H9 (cell line): Measurements from ENCODE around the gene GATA3. TPM values are rescaled to one million over a fixed set of nuclear protein-coding genes. Genes with fewer than 3 reads are reported as not detected.

Source experiments
- DNase-seq: peaks from one replicate; pipeline ENCODE4 v3.0.0-alpha.2; 2017
- H2AFZ ChIP-seq: one replicate; pipeline ENCODE4 v1.6.1; 2013; ENCODE audit warnings: mild to moderate bottlenecking, low read length, control low read depth, moderate library complexity
- H2AK5ac ChIP-seq: 2 replicates; pipeline ENCODE4 v1.6.1; 2013; ENCODE audit warnings: low read length, control low read depth, mixed read lengths; ENCODE audit not compliant: insufficient read length
- H2BK120ac ChIP-seq: one replicate; pipeline ENCODE4 v1.6.1; 2013; ENCODE audit warnings: low read depth, mild to moderate bottlenecking, low read length, control low read depth, inconsistent platforms; ENCODE audit not compliant: poor library complexity, severe bottlenecking
- H2BK12ac ChIP-seq: 2 replicates; pipeline ENCODE4 v1.6.1; 2013; ENCODE audit warnings: low read length, control low read depth, mixed read lengths, low read depth; ENCODE audit not compliant: insufficient read length
- H2BK15ac ChIP-seq: 2 replicates; pipeline ENCODE4 v1.6.1; 2013; ENCODE audit warnings: low read depth, low read length, control low read depth
- H2BK20ac ChIP-seq: one replicate; pipeline ENCODE4 v1.6.1; 2013; ENCODE audit warnings: low read depth, mild to moderate bottlenecking, low read length, control low read depth, inconsistent platforms; ENCODE audit not compliant: poor library complexity, severe bottlenecking
- H2BK5ac ChIP-seq: 2 replicates; pipeline ENCODE4 v1.6.1; 2013; ENCODE audit warnings: low read length, control low read depth, mixed read lengths; ENCODE audit not compliant: insufficient read length
- H3K14ac ChIP-seq: 2 replicates; pipeline ENCODE4 v1.6.1; 2013; ENCODE audit warnings: low read length, control low read depth; ENCODE audit not compliant: insufficient read depth
- H3K18ac ChIP-seq: 2 replicates; pipeline ENCODE4 v1.6.1; 2013; ENCODE audit warnings: low read depth, mild to moderate bottlenecking, mixed read lengths, low read length, control low read depth; ENCODE audit not compliant: insufficient read length
- H3K23ac ChIP-seq: 2 replicates; pipeline ENCODE4 v1.6.1; 2013; ENCODE audit warnings: low read length, control low read depth, mixed read lengths, low read depth; ENCODE audit not compliant: insufficient read length
- H3K23me2 ChIP-seq: 2 replicates; pipeline ENCODE4 v1.6.1; 2013; ENCODE audit warnings: low read depth, mild to moderate bottlenecking, mixed read lengths, low read length, control low read depth; ENCODE audit not compliant: insufficient read length, poor library complexity, severe bottlenecking
- H3K27ac ChIP-seq: 2 replicates; pipeline ENCODE4 v1.5.1; 2013; ENCODE audit warnings: low read length, control low read depth, mixed read lengths, low read depth; ENCODE audit not compliant: insufficient read length
- H3K27me3 ChIP-seq: 2 replicates; pipeline ENCODE4 v1.6.1; 2013; ENCODE audit warnings: low read length, control low read depth, inconsistent platforms; ENCODE audit not compliant: insufficient read depth
- H3K4ac ChIP-seq: 2 replicates; pipeline ENCODE4 v1.6.1; 2013; ENCODE audit warnings: low read depth, mild to moderate bottlenecking, control low read depth, inconsistent platforms, low read length, moderate library complexity
- H3K4me1 ChIP-seq: 2 replicates; pipeline ENCODE4 v1.6.1; 2013; ENCODE audit warnings: low read length, control low read depth, inconsistent platforms; ENCODE audit not compliant: insufficient read depth
- H3K4me2 ChIP-seq: 2 replicates; pipeline ENCODE4 v1.6.1; 2013; ENCODE audit warnings: low read length, control low read depth, mixed read lengths; ENCODE audit not compliant: insufficient read length, insufficient read depth
- H3K56ac ChIP-seq: 2 replicates; pipeline ENCODE4 v1.6.1; 2013; ENCODE audit warnings: low read depth, mild to moderate bottlenecking, mixed read lengths, low read length, control low read depth; ENCODE audit not compliant: insufficient read length
- H3K79me1 ChIP-seq: 2 replicates; pipeline ENCODE4 v1.6.1; 2013; ENCODE audit warnings: low read depth, mild to moderate bottlenecking, moderate library complexity, low read length, control low read depth, inconsistent platforms; ENCODE audit not compliant: insufficient read depth, poor library complexity, severe bottlenecking
- H3K79me2 ChIP-seq: 2 replicates; pipeline ENCODE4 v1.6.1; 2013; ENCODE audit warnings: low read length, control low read depth, inconsistent platforms; ENCODE audit not compliant: insufficient read depth
- H3K9ac ChIP-seq: 2 replicates; pipeline ENCODE4 v1.6.1; 2013; ENCODE audit warnings: low read length, control low read depth, mixed read lengths; ENCODE audit not compliant: insufficient read length; ENCODE audit errors: extremely low read depth
- H3K9me3 ChIP-seq: one replicate; pipeline ENCODE4 v1.6.1; 2013; ENCODE audit warnings: low read depth, low read length, inconsistent platforms; ENCODE audit not compliant: control insufficient read depth
- H3T11ph ChIP-seq: one replicate; pipeline ENCODE4 v1.6.1; 2013; ENCODE audit warnings: mild to moderate bottlenecking, low read length, control low read depth, inconsistent platforms
- H4K20me1 ChIP-seq: one replicate; pipeline ENCODE4 v1.6.1; 2013; ENCODE audit not compliant: control insufficient read depth, insufficient read length, insufficient read depth
- H4K5ac ChIP-seq: 2 replicates; pipeline ENCODE4 v1.6.1; 2013; ENCODE audit warnings: low read depth, mild to moderate bottlenecking, mixed read lengths, low read length, control low read depth; ENCODE audit not compliant: insufficient read length
- H4K8ac ChIP-seq: replicated peaks from 2 replicates; pipeline ENCODE4 v1.6.1; 2013; ENCODE audit warnings: low read length, control low read depth, mixed read lengths, low read depth; ENCODE audit not compliant: insufficient read length
- H4K91ac ChIP-seq: 2 replicates; pipeline ENCODE4 v1.6.1; 2013; ENCODE audit warnings: low read depth, mild to moderate bottlenecking, moderate library complexity, mixed read lengths, low read length, control low read depth; ENCODE audit not compliant: insufficient read length
- H3K27ac Mint-ChIP-seq, 3 experiments: 2 replicates in 2 of 3; 3 replicates in 1 of 3; pipeline ENCODE4 v1.8.0; 2020 to 2021; ENCODE audit warnings: mixed read lengths in 3 of 3, mild to moderate bottlenecking in 1 of 3, moderate library complexity in 1 of 3
- H3K27me3 Mint-ChIP-seq: 2 replicates; pipeline ENCODE4 v1.8.0; 2021; ENCODE audit warnings: low read depth, mild to moderate bottlenecking, moderate library complexity, mixed read lengths
- H3K36me3 Mint-ChIP-seq, 3 experiments: 2 replicates in 2 of 3; 3 replicates in 1 of 3; pipeline ENCODE4 v1.8.0; 2020 to 2021; ENCODE audit warnings: low read depth in 3 of 3, mixed read lengths in 3 of 3; ENCODE audit not compliant: insufficient read depth in 1 of 3
- H3K4me1 Mint-ChIP-seq, 2 experiments: 2 replicates each; pipeline ENCODE4 v1.8.0; 2020; ENCODE audit warnings: mixed read lengths in 2 of 2
- H3K4me3 Mint-ChIP-seq, 2 experiments: 2 replicates in 1 of 2; 3 replicates in 1 of 2; pipeline ENCODE4 v1.8.0; 2020 to 2021; ENCODE audit warnings: mild to moderate bottlenecking in 2 of 2, mixed read lengths in 2 of 2, moderate library complexity in 1 of 2
- H3K9me3 Mint-ChIP-seq, 2 experiments: 2 replicates in 1 of 2; 3 replicates in 1 of 2; pipeline ENCODE4 v1.8.0; 2020; ENCODE audit warnings: mild to moderate bottlenecking in 2 of 2, mixed read lengths in 2 of 2, moderate library complexity in 1 of 2
- WGBS: extraction: QIAGEN DNeasy Blood & Tissue Kit; methylation state at CpG from one replicate; pipeline ENCODE4 v1.1.7; 2013; ENCODE audit warnings: missing lambda C conversion rate, low lambda C conversion rate, mixed read lengths; ENCODE audit not compliant: insufficient read length; ENCODE audit errors: extremely low coverage; 5-methylcytosine and 5-hydroxymethylcytosine counted together
- total RNA-seq: library from RNA; stranded (reverse); gene quantifications from 2 replicates; pipeline ENCODE4 v1.2.1, GENCODE V29; 2021
- TF ChIP-seq, protein P1 (sequence below): fragments of 200-600 bp; sonication (generic); conservative IDR thresholded peaks from 3 replicates; pipeline ENCODE4 v1.8.0; 2021; ENCODE audit warnings: antibody characterized with exemption, mild to moderate bottlenecking

GATA3 gene
- total RNA-seq, 1 experiment from 2014 or later, result 0.31 TPM

DNA sequence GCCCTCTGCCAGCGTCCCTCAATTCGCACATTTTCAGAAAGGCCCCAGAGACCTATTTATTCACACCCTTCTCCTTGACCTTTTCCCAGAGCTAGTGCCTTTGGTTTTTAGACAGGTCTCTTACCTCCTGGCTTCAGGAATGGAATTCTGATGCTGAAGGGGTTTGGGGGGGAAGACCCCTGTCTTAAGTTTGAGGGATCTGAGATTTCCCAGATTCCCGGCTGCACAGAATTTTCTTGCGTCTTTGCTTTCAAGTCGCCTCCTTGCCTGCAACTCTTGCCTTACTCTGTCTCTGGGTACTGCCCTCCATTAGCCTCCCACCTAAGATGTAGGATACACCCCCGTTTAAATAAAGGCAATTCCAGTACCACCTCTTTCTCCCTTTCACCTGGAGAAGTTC is 1.9 kb downstream of the GATA3 start:
- no peak overlapping the region for H3K14ac ChIP-seq
- H4K20me1 ChIP-seq, result no peaks in the 10 kb centered on the region
- TF ChIP-seq, protein P1, sequence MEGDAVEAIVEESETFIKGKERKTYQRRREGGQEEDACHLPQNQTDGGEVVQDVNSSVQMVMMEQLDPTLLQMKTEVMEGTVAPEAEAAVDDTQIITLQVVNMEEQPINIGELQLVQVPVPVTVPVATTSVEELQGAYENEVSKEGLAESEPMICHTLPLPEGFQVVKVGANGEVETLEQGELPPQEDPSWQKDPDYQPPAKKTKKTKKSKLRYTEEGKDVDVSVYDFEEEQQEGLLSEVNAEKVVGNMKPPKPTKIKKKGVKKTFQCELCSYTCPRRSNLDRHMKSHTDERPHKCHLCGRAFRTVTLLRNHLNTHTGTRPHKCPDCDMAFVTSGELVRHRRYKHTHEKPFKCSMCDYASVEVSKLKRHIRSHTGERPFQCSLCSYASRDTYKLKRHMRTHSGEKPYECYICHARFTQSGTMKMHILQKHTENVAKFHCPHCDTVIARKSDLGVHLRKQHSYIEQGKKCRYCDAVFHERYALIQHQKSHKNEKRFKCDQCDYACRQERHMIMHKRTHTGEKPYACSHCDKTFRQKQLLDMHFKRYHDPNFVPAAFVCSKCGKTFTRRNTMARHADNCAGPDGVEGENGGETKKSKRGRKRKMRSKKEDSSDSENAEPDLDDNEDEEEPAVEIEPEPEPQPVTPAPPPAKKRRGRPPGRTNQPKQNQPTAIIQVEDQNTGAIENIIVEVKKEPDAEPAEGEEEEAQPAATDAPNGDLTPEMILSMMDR, result no peak
- H2BK12ac ChIP-seq, result no peak overlapping the region
- H4K91ac ChIP-seq, result no peak overlapping the region
- no peak overlapping the region for H3T11ph ChIP-seq
- H3K18ac ChIP-seq, result no peak overlapping the region
- no peak overlapping the region for H2BK120ac ChIP-seq
- H2BK5ac ChIP-seq, result no peak overlapping the region
- H4K5ac ChIP-seq, result no peak overlapping the region
- H3K23me2 ChIP-seq, result peaks cover 42% of the 10 kb centered on the region
- H3K79me2 ChIP-seq, result no peaks in the 10 kb centered on the region
- Mint-ChIP-seq H3K4me1 (peaks cover 64 to 77% of the 10 kb centered on the region in 2 experiments), H3K4me3 (peak overlapping the region; percentile 18 to 80; a peak in 4 of 5 replicates), H3K36me3 (no peaks in the 10 kb centered on the region; a peak in 1 of 7 replicates), H3K9me3 (no peaks in the 10 kb centered on the region; a peak in 1 of 5 replicates), H3K27me3 (peaks cover 96% of the 10 kb centered on the region), H3K27ac (no peak overlapping the region)
- no peak overlapping the region for H2BK15ac ChIP-seq
- H3K4ac ChIP-seq, result no peak overlapping the region
- DNase-seq, result no peak
- no peak overlapping the region for H4K8ac ChIP-seq
- H3K27ac ChIP-seq, result no peak overlapping the region
- H3K79me1 ChIP-seq, result no peaks in the 10 kb centered on the region
- no CpG with 5 or more reads among the region's 6 CpGs for WGBS
- H3K4me1 ChIP-seq, result peaks cover 11% of the 10 kb centered on the region; the same call in 1 of the 2 replicates
- H2AFZ ChIP-seq, result no peak overlapping the region
- H3K4me2 ChIP-seq, result peak overlapping the region; percentile 34
- H3K56ac ChIP-seq, result no peak overlapping the region
- no peak overlapping the region for H3K23ac ChIP-seq
- no peak overlapping the region for H3K9ac ChIP-seq
- H3K27me3 ChIP-seq, result peaks cover 86% of the 10 kb centered on the region
- H2AK5ac ChIP-seq, result no peak overlapping the region
- H2BK20ac ChIP-seq, result no peak overlapping the region
- no peaks in the 10 kb centered on the region for H3K9me3 ChIP-seq
